Left ventricle myocardium inferior (tissue), 1 donor: ENCODE measurements around the gene COL24A1. TPM values are rescaled to one million over a fixed set of nuclear protein-coding genes. Genes with fewer than 3 reads are reported as not detected.

Experiments used
- DNase-seq: peaks from one replicate; pipeline ENCODE4 v3.0.0-alpha.2; 2020
- H3K27ac ChIP-seq: fragments of 200-600 bp; replicated peaks from 2 replicates; pipeline ENCODE4 v1.8.0; 2021
- H3K27me3 ChIP-seq: fragments of 200-600 bp; 2 replicates; pipeline ENCODE4 v1.8.0; 2021; ENCODE audit warnings: low read depth
- H3K36me3 ChIP-seq: fragments of 200-600 bp; 2 replicates; pipeline ENCODE4 v1.8.0; 2021
- H3K4me1 ChIP-seq: fragments of 200-600 bp; 2 replicates; pipeline ENCODE4 v1.8.0; 2021
- H3K4me3 ChIP-seq: fragments of 200-600 bp; 2 replicates; pipeline ENCODE4 v1.8.0; 2021; ENCODE audit warnings: mild to moderate bottlenecking, moderate library complexity
- H3K9me3 ChIP-seq: fragments of 200-600 bp; replicated peaks from 2 replicates; pipeline ENCODE4 v1.8.0; 2021
- CTCF ChIP-seq: fragments of 200-600 bp; IDR thresholded peaks from 2 replicates; pipeline ENCODE4 v1.8.0; 2021; ENCODE audit warnings: antibody characterized with exemption, mild to moderate bottlenecking, borderline replicate concordance
- intact Hi-C: fragments of 100-400 bp; cut with micrococcal nuclease; formaldehyde crosslinking; loops from one replicate; pipeline ENCODE4 v1.11.0; 2022
- total RNA-seq: library from RNA; stranded (reverse); fragmentation: NEBNext Ultra II Directional; extraction: Animal tissue kit (Norgen Biotek cat#: 25700); gene quantifications from one replicate; pipeline ENCODE4 v1.2.1, GENCODE V29; 2021
- donor health status: DM: no; HTN: yes; CAD: no; lungs with severe emphysema.

Gene COL24A1
- total RNA-seq, 1 donor from 2014 or later = 0.74 TPM

GRCh38 chr1:86018283-86018923 lies 138.2 kb downstream of the COL24A1 start:
- no peak for DNase-seq
- TF ChIP-seq CTCF = peak; percentile 74
- intact Hi-C loops = no loop called here

GRCh38 chr1:86016076-86016759 lies 140.4 kb downstream of the COL24A1 start:
- no peak for DNase-seq
- no peak overlapping the region for H3K4me3 ChIP-seq
- H3K36me3 ChIP-seq = no peaks in the 10 kb centered on the region
- no peak for TF ChIP-seq CTCF
- no peaks in the 10 kb centered on the region for H3K4me1 ChIP-seq
- H3K9me3 ChIP-seq = no peaks in the 10 kb centered on the region
- intact Hi-C loops = no loop called here
- H3K27ac ChIP-seq = no peak overlapping the region
- no peaks in the 10 kb centered on the region for H3K27me3 ChIP-seq

More at GRCh38 chr1:86018283-86018923, 138.2 kb downstream of the COL24A1 start:
- Histone ChIP-seq H3K36me3 (no peaks in the 10 kb centered on the region), H3K4me3 (no peak overlapping the region), H3K9me3 (no peaks in the 10 kb centered on the region), H3K4me1 (no peaks in the 10 kb centered on the region), H3K27ac (no peak overlapping the region), H3K27me3 (no peaks in the 10 kb centered on the region)

- intact Hi-C loops = no loop called here
- Histone ChIP-seq H3K4me3 (no peak overlapping the region), H3K36me3 (no peaks in the 10 kb centered on the region), H3K27ac (no peak overlapping the region), H3K4me1 (no peaks in the 10 kb centered on the region), H3K9me3 (no peaks in the 10 kb centered on the region), H3K27me3 (no peaks in the 10 kb centered on the region)
- DNase-seq = no peak
- TF ChIP-seq CTCF = no peak
Measured at GRCh38 chr1:86015375-86015774, 141.2 kb downstream of the COL24A1 start.

- H3K36me3 ChIP-seq = no peaks in the 10 kb centered on the region
- intact Hi-C loops = no loop called here
- no peak overlapping the region for H3K27ac ChIP-seq
- no peaks in the 10 kb centered on the region for H3K4me1 ChIP-seq
- DNase-seq = no peak
- H3K27me3 ChIP-seq = no peaks in the 10 kb centered on the region
- no peak for TF ChIP-seq CTCF
- H3K4me3 ChIP-seq = no peak overlapping the region
- peaks cover 7% of the 10 kb centered on the region for H3K9me3 ChIP-seq
Measured at GRCh38 chr1:86000601-86001000, 156.0 kb downstream of the COL24A1 start.

- Histone ChIP-seq H3K27me3 (no peaks in the 10 kb centered on the region), H3K27ac (no peak overlapping the region), H3K4me3 (no peak overlapping the region), H3K9me3 (no peaks in the 10 kb centered on the region), H3K36me3 (no peaks in the 10 kb centered on the region), H3K4me1 (no peaks in the 10 kb centered on the region)
- intact Hi-C loops = no loop called here
- no peak for DNase-seq
- no peak for TF ChIP-seq CTCF
Measured at GRCh38 chr1:85998105-85998855, 158.3 kb downstream of the COL24A1 start.
